Measurements from ENCODE around the gene WNK4. TPM values are rescaled to one million over a fixed set of nuclear protein-coding genes. Genes with fewer than 3 reads are reported as not detected.
A peak's percentile ranks its signal among the peaks of the same experiment; 100 is the strongest.

The WNK4 gene
- total RNA-seq, 1 experiment from 2014 or later = 11.9 TPM

- TF ChIP-seq EZH2 (IDR thresholded peaks at IDR 0.05; ENCODE audit: low read depth) (no peak), CTCF (conservative IDR thresholded peaks at IDR 0.05) (peak; percentile 90)
- Histone ChIP-seq H3K4me3 (no peak overlapping the region), H3K27ac (no peak overlapping the region), H3K79me2 (ENCODE audit: low read depth) (no peaks in the 10 kb centered on the region), H3K4me2 (no peak overlapping the region), H4K20me1 (ENCODE audit: insufficient read depth) (peaks cover 8% of the 10 kb centered on the region), H3K27me3 (ENCODE audit: insufficient read depth, low read depth) (no peaks in the 10 kb centered on the region), H3K9me3 (ENCODE audit: insufficient read depth, low read depth) (no peaks in the 10 kb centered on the region), H3F3A (ENCODE audit: insufficient read depth, low read depth) (peaks cover 41% of the 10 kb centered on the region; the same call in 1 of the 2 replicates), H3K36me3 (ENCODE audit: low read depth) (peaks cover 16% of the 10 kb centered on the region; the same call in 1 of the 2 replicates), H3K9me2 (ENCODE audit: insufficient read depth) (no peaks in the 10 kb centered on the region), H3K4me1 (replicated peaks; ENCODE audit: insufficient read depth) (no peaks in the 10 kb centered on the region), H2AFZ (no peak overlapping the region)
- DNase-seq = peak; percentile 30 to 54
- intact Hi-C loops (cut with micrococcal nuclease; ENCODE audit: unreplicated experiment) = loop anchor here (1.0 to 2.0 kb wide), 3 partner anchors 85 to 155 kb away; partner anchors contain the start of gene RPL27
- ChIA-PET POLR2A (ENCODE audit: unreplicated experiment) (interaction anchor here (0.5 to 0.7 kb wide), 2 partner anchors 131 to 154 kb away, joined by 3 to 6 read pairs; partner anchors contain the start of gene RPL27), CTCF (interaction anchor here (0.6 to 1.7 kb wide), 5 partner anchors 85 to 244 kb away, joined by 3 to 10 read pairs (median 4); no protein-coding TSS in a partner anchor)
- BruUV-seq (replicated peaks) = no TSS peak
Measured at GRCh38 chr17:42843358-42843934, 63.0 kb downstream of the WNK4 start.

GRCh38 chr17:42844271-42844670 is 63.9 kb downstream of the WNK4 start, which contains the start of gene AOC2:
Gene AOC2, plus strand, starts transcription at chr17:42844580. Its CDS starts 47 bp downstream, at chr17:42844627.
- no peak within 1 kb of the TSS for H3K4me3 ChIP-seq
- DNase-seq = no peak
- intact Hi-C loops (cut with micrococcal nuclease; ENCODE audit: unreplicated experiment) = no loop called here
- peaks cover 36% of the 10 kb centered on the region; the same call in 1 of the 2 replicates for H3F3A ChIP-seq (ENCODE audit: insufficient read depth, low read depth)
- no peaks in the 10 kb centered on the region for H3K9me2 ChIP-seq (ENCODE audit: insufficient read depth)
- no peak for TF ChIP-seq EZH2 (IDR thresholded peaks at IDR 0.05; ENCODE audit: low read depth)
- no peak for TF ChIP-seq CTCF (conservative IDR thresholded peaks at IDR 0.05)
- H3K27me3 ChIP-seq (ENCODE audit: insufficient read depth, low read depth) = no peaks in the 10 kb centered on the region
- H4K20me1 ChIP-seq (ENCODE audit: insufficient read depth) = peaks cover 8% of the 10 kb centered on the region
- peaks cover 16% of the 10 kb centered on the region; the same call in 1 of the 2 replicates for H3K36me3 ChIP-seq (ENCODE audit: low read depth)
- H3K4me2 ChIP-seq = no peak within 1 kb of the TSS
- POLR2A ChIA-PET (ENCODE audit: unreplicated experiment) = interaction anchor here (0.7 kb wide), 1 partner anchor 26 kb away, joined by 4 read pairs; no protein-coding TSS in a partner anchor
- no TSS peak for BruUV-seq (replicated peaks)
- H3K4me1 ChIP-seq (replicated peaks; ENCODE audit: insufficient read depth) = no peaks in the 10 kb centered on the region
- H3K9me3 ChIP-seq (ENCODE audit: insufficient read depth, low read depth) = no peaks in the 10 kb centered on the region
- CTCF ChIA-PET = interaction anchor here (1.7 kb wide), 1 partner anchor 85 kb away, joined by 10 read pairs; no protein-coding TSS in a partner anchor
- H2AFZ ChIP-seq = no peak within 1 kb of the TSS
- no peaks in the 10 kb centered on the region for H3K79me2 ChIP-seq (ENCODE audit: low read depth)
- no peak within 1 kb of the TSS for H3K27ac ChIP-seq

GRCh38 chr17:42844761-42845555 is 64.5 kb downstream of the WNK4 start:
- peaks cover 16% of the 10 kb centered on the region; the same call in 1 of the 2 replicates for H3K36me3 ChIP-seq (ENCODE audit: low read depth)

More at GRCh38 chr17:42844761-42845555, 64.5 kb downstream of the WNK4 start:
- Histone ChIP-seq H3K4me2 (no peak overlapping the region), H2AFZ (no peak overlapping the region), H3K79me2 (ENCODE audit: low read depth) (no peaks in the 10 kb centered on the region), H3F3A (ENCODE audit: insufficient read depth, low read depth) (peaks cover 32% of the 10 kb centered on the region; the same call in 1 of the 2 replicates), H3K4me3 (no peak overlapping the region), H3K4me1 (replicated peaks; ENCODE audit: insufficient read depth) (no peaks in the 10 kb centered on the region), H3K9me2 (ENCODE audit: insufficient read depth) (no peaks in the 10 kb centered on the region), H3K27ac (no peak overlapping the region), H3K27me3 (ENCODE audit: insufficient read depth, low read depth) (no peaks in the 10 kb centered on the region), H4K20me1 (ENCODE audit: insufficient read depth) (peaks cover 8% of the 10 kb centered on the region), H3K9me3 (ENCODE audit: insufficient read depth, low read depth) (no peaks in the 10 kb centered on the region)
- TF ChIP-seq CTCF (conservative IDR thresholded peaks at IDR 0.05) = no peak
- no peak for TF ChIP-seq EZH2 (IDR thresholded peaks at IDR 0.05; ENCODE audit: low read depth)
- DNase-seq = no peak
- POLR2A ChIA-PET (ENCODE audit: unreplicated experiment) = interaction anchor here (0.6 to 0.7 kb wide), 2 partner anchors 25 to 28 kb away, joined by 3 to 4 read pairs; no protein-coding TSS in a partner anchor
- CTCF ChIA-PET = no interaction called here
- BruUV-seq (replicated peaks) = no TSS peak
- intact Hi-C loops (cut with micrococcal nuclease; ENCODE audit: unreplicated experiment) = no loop called here
